Choroid plexus epithelial cell (primary cell): ENCODE results near the gene ARVCF.

Source experiments
- DNase-seq: peaks from one replicate; pipeline ENCODE4 v3.0.0-alpha.2; 2010; ENCODE audit warnings: low read depth
- H3K4me3 ChIP-seq: 2 replicates; pipeline ENCODE4 v1.5.1; 2011; ENCODE audit warnings: low read depth, mild to moderate bottlenecking, control low read depth, low read length, moderate library complexity
- CTCF ChIP-seq: conservative IDR thresholded peaks from 2 replicates; pipeline ENCODE4 v1.5.1; 2011; ENCODE audit warnings: low read depth, mild to moderate bottlenecking, control low read depth, inconsistent platforms, low read length, moderate library complexity

ARVCF gene

GRCh38 chr22:19977296-19978243 is 39.1 kb downstream of the ARVCF start:
- no peak for TF ChIP-seq CTCF
- DNase-seq: no peak
- H3K4me3 ChIP-seq: no peak overlapping the region

- no peak overlapping the region for H3K4me3 ChIP-seq
- no peak for TF ChIP-seq CTCF
- DNase-seq: no peak
Observed at GRCh38 chr22:19976671-19977070, 40.0 kb downstream of the ARVCF start.

- no peak overlapping the region for H3K4me3 ChIP-seq
- no peak for TF ChIP-seq CTCF
- DNase-seq: no peak
Observed at GRCh38 chr22:19975707-19976035, 41.0 kb downstream of the ARVCF start.

GRCh38 chr22:19974935-19975706 is 41.5 kb downstream of the ARVCF start:
- no peak for TF ChIP-seq CTCF
- peak; percentile 24 for DNase-seq
- no peak overlapping the region for H3K4me3 ChIP-seq

- DNase-seq: peak; percentile 88
- TF ChIP-seq CTCF: no peak
- H3K4me3 ChIP-seq: no peak overlapping the region
Observed at GRCh38 chr22:19974268-19974861, 42.3 kb downstream of the ARVCF start.

- no peak overlapping the region for H3K4me3 ChIP-seq
- DNase-seq: no peak
- no peak for TF ChIP-seq CTCF
Observed at GRCh38 chr22:19973551-19974267, 42.9 kb downstream of the ARVCF start.
